22Rv1 (cell line): ENCODE data around the gene FAM149B1.
"Not testable (repeated sequence)": the region's sequence is repeated elsewhere in the genome, so short reads cannot be mapped to it uniquely, and the experiment has no call there.

Experiments used
- H3K27ac ChIP-seq: fragments of 450-650 bp; 2 replicates; pipeline ENCODE4 v1.5.1; 2017
- ZFX ChIP-seq: fragments of 450-650 bp; IDR thresholded peaks from 2 replicates; pipeline ENCODE4 v1.6.1; 2017; ENCODE audit warnings: antibody characterized with exemption, borderline replicate concordance
- TF ChIP-seq, protein P1 (sequence below): fragments of 450-650 bp; IDR thresholded peaks from 2 replicates; pipeline ENCODE4 v1.5.1; 2017; ENCODE audit warnings: mild to moderate bottlenecking

Gene FAM149B1

DNA sequence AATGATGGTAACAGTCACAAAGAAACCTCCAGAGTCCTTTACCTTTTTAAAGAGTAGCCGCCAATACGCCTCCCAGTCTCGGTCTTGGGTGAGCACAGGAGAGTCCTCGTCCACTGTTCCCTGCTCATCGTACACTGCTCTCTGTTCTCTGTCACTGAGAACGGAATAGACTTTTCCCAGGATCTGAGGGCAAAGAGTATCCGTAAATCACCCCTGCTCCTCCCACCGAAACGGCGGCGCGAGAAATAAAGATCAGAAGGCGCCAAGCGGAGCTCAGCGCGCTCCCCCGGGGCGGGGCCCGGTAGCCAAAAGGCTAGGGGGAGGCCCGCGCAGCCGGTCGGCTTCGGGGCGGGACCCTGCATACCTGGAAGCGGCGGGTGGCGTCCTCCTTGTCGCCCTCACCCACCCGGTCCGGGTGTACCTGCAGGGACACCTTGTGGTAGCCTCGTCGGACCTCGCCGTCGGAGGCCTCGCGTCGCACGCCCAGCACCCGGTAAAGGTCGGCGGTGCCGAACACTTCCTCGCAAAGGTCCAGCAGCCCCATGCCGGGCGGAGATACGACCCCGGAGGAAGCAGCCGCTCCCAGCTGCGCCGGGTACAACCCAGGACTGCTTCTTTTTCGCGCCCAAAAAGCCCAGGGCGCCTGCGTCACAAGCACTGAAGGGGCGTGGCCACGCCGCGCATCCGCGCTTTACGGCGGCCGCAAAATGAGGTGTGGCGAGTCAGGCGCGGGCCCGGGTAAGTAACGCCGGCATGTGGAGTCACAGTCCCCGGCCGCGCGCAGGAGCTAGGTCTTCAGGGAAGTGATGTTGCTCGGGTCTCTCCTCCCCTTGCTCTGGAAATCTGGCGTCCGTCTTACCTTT lies 79.0 kb downstream of the FAM149B1 start, which contains the start of gene DNAJC9:
DNAJC9 (minus strand) TSS at position 610 of the 863 bp plus-strand sequence; CDS start at position 544, 66 bp downstream.
- peak within 1 kb of the TSS; percentile 96 for H3K27ac ChIP-seq
- TF ChIP-seq, protein P1, sequence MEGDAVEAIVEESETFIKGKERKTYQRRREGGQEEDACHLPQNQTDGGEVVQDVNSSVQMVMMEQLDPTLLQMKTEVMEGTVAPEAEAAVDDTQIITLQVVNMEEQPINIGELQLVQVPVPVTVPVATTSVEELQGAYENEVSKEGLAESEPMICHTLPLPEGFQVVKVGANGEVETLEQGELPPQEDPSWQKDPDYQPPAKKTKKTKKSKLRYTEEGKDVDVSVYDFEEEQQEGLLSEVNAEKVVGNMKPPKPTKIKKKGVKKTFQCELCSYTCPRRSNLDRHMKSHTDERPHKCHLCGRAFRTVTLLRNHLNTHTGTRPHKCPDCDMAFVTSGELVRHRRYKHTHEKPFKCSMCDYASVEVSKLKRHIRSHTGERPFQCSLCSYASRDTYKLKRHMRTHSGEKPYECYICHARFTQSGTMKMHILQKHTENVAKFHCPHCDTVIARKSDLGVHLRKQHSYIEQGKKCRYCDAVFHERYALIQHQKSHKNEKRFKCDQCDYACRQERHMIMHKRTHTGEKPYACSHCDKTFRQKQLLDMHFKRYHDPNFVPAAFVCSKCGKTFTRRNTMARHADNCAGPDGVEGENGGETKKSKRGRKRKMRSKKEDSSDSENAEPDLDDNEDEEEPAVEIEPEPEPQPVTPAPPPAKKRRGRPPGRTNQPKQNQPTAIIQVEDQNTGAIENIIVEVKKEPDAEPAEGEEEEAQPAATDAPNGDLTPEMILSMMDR: no peak
- TF ChIP-seq ZFX: no peak

DNA sequence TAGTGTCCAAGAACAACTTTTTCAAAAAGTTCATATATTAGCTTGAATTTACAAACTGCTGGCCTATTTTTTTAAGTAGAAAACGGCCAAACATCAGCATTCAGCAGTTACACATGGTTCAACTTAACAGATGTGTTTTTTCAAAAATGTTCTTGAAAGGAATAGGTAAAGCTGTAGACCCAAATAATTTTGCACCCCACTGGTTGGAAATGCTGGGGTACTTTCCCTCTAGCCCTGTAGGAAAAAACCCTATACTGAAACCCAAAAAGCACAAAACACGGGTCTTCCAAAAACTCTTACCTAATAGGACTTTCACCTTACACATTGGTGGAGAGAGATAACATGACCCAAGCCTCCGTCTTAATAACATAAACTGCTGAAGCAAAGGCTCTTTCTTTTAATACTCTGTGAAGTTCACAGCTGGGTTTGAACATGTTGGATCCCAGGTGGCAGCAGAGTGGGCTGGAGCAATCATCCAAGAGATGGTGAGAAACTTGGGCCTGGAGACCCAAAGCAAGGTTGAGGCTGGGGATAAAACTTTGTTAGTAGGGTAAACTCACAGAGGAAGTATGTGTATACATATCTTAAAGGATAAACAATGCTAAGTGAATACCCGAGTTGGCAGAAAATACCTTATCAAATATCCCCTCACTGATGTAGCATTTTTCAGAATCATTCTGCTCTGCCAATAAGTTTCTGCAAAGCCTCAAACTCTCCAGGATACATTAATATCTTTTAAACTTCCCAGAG lies 79.8 kb downstream of the FAM149B1 start:
- TF ChIP-seq, protein P1: no peak
- TF ChIP-seq ZFX: no peak
- H3K27ac ChIP-seq: peak overlapping the region; percentile 96

DNA sequence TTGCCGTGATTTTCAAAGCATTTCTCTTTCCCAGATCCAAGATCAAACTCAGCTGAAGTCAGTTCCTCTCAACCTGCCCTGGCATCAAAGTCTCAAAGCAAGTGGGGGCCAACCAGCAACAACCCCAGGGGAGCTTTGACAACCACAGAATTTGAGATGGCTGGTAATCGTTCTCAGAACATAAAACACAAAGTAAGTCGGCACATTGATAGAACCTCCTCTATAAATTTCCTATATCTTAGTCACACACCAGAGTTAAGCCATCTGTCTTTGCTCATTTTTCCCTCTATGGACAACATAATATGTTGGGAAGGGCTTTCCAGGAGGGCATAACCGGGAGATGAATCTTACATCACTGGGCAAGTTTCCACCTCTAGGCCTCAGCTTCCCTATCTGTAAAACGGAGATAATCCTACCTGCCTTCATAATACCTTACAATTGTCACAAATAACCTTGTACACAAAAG lies 80.4 kb downstream of the FAM149B1 start:
- TF ChIP-seq, protein P1: no peak
- TF ChIP-seq ZFX: no peak
- peak overlapping the region; percentile 96 for H3K27ac ChIP-seq

DNA sequence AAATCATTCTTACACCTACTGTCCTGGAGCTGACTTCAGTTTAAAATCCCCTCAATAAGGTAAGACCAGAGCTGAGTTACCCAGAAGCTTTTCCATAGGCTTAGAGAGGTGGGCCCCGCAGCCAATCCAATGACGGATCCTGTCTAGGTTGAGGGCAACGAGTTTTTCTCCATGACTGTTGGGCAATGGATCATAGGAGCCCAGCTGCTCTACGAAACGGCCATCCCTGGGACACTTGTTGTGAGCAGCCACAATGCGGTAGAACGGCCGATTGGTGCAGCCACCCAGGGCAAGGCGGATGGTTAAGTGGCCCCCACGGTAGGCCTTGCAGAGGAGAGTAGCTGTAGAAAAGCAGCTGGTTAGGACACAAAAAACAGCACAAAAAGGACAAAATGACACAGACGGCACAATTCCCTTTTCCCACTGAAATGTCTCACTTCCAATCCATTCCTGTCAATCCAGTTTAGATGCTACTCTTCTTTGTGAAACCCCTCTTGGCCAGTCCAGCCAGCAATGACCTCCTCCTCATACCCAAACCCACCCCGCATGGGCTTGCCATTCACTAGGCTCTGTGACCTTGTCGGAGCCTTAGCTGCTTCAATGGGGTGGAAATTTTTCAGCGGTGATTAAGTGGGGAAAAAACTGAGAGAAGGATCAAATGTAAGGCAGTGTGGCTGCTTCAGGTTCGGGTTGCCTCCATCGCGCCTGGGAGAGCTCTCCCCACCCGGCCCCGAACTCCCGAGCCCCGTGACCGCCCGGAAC lies 83.9 kb downstream of the FAM149B1 start:
- H3K27ac ChIP-seq: peak overlapping the region; percentile 96
- TF ChIP-seq, protein P1: no peak
- no peak for TF ChIP-seq ZFX

DNA sequence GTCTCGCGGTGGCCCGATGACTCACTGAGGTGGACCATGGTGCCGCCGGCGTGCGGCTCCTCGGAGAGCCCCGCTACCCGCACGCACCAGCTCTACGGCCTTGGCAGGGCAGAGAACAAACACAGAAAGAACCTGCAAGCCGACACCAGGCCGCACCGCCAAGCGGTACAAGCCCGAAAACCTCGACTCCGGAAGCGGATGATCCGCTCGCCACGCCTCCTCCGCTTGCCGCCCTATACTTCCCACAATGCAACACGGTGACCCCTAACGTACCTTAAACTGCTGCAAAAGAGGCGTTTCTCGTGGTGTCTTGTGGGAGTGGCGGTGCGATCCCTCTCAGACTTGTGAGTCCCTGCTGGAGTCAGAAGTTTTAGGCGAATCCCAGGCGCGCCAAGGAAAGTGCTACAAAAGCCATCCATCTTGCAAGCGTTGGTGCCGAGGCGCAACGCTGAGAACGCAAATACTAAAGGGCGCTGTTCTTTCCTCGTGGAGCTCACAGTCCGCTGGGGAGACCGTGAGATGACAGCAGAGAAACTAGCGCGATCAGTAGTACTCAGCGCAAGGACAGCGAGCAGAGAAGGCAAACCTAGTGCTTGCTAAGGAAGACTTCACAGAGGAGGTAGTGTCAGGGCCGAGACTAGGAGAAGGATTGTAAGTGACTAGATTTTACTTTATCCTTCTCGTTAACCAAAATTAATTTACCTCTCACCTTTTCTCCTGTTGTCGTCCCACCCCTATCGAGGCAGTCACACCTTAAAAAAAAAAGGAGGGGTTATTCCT lies 84.7 kb downstream of the FAM149B1 start, which contains the start of gene MRPS16:
MRPS16 (minus strand) TSS at position 200 of the 780 bp plus-strand sequence; CDS start at position 38, 162 bp downstream.
- peak within 1 kb of the TSS; percentile 96 for H3K27ac ChIP-seq
- TF ChIP-seq, protein P1: 0 out of 2 replicates have a peak, but pooled peaks have one; percentile 3
- no peak for TF ChIP-seq ZFX

DNA sequence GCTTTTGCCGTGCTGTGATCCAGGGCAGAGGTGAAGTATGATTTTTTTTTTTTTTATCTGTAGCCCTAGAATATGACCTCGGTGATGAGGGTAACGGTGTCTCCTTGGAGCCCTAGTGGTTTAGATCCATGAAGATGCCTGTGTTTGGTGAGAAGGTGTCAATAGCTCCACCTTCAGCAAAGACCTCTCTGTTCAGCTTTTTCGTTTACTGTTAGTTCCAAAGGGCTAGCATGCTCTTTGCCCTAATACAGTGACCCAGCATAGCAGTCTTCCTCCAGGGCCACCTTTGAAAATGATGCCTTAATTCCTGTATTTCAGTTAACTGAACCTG lies 85.3 kb downstream of the FAM149B1 start:
- TF ChIP-seq, protein P1: peak; percentile 10; the same call in 1 of the 2 replicates
- TF ChIP-seq ZFX: no peak
- peak overlapping the region; percentile 96 for H3K27ac ChIP-seq

DNA sequence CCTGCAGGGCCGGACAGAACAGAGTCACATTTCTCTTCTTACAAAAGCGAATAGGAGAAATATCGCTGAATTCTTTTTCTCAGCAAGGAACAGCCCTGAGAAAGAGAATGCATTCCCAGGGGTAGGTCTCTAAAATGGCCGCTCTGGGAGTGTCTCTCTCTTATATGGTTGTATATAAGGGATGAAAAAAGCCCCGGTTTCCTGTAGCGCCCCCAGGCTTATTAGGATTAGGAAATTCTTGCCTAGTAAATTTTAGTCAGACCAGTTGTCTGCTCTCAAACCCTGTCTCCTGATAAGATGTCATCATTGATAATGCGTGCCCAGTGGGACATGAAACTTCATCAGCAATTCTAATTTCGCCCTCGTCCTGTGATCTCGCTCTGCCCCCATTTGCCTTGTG lies 90.7 kb downstream of the FAM149B1 start:
- H3K27ac ChIP-seq: not testable (repeated sequence)
